SK-N-SH treated with all-trans-retinoic acid at 6 μM for 48 hours (cell line): ENCODE measurements around the gene PARP2.
"Not testable (repeated sequence)": the region's sequence is repeated elsewhere in the genome, so short reads cannot be mapped to it uniquely, and the experiment has no call there.

Source experiments
- ATAC-seq: fragments of 200-7000 bp; cut with Tn5 transposase; 3 replicates; pipeline ENCODE4 v1.9.1; 2020; ENCODE audit warnings: mild to moderate bottlenecking, moderate library complexity
- BACH2 ChIP-seq: fragments of 250-450 bp; sonication (Bioruptor Pico); IDR thresholded peaks from 2 replicates; pipeline ENCODE4 v1.9.0; 2021; ENCODE audit warnings: mild to moderate bottlenecking, borderline replicate concordance
- CREB5 ChIP-seq: fragments of 250-450 bp; sonication (Bioruptor Pico); IDR thresholded peaks from 2 replicates; pipeline ENCODE4 v1.5.1; 2020; ENCODE audit warnings: low read depth, mild to moderate bottlenecking, moderate library complexity
- CSDC2 ChIP-seq: fragments of 250-450 bp; sonication (Bioruptor Pico); IDR thresholded peaks from 2 replicates; pipeline ENCODE4 v1.5.0; 2020; ENCODE audit warnings: mild to moderate bottlenecking, moderate library complexity
- ESRRG ChIP-seq: fragments of 250-450 bp; sonication (Bioruptor Pico); IDR thresholded peaks from 2 replicates; pipeline ENCODE4 v1.6.1; 2021; ENCODE audit warnings: mild to moderate bottlenecking
- GLIS3 ChIP-seq: fragments of 250-450 bp; sonication (Bioruptor Pico); IDR thresholded peaks from 2 replicates; pipeline ENCODE4 v1.5.0; 2020; ENCODE audit warnings: mild to moderate bottlenecking, moderate library complexity
- ISL1 ChIP-seq: fragments of 250-450 bp; sonication (Bioruptor Pico); IDR thresholded peaks from 2 replicates; pipeline ENCODE4 v2.1.2; 2022; ENCODE audit warnings: mild to moderate bottlenecking, moderate library complexity
- OSR1 ChIP-seq: fragments of 250-450 bp; sonication (Bioruptor Pico); IDR thresholded peaks from 2 replicates; pipeline ENCODE4 v1.8.0; 2022; ENCODE audit warnings: moderate library complexity, mild to moderate bottlenecking, inconsistent platforms
- PATZ1 ChIP-seq: fragments of 250-450 bp; sonication (Bioruptor Pico); IDR thresholded peaks from 2 replicates; pipeline ENCODE4 v1.8.0; 2020; ENCODE audit warnings: mild to moderate bottlenecking, moderate library complexity, borderline replicate concordance
- POU6F1 ChIP-seq: fragments of 250-450 bp; sonication (Bioruptor Pico); IDR thresholded peaks from 2 replicates; pipeline ENCODE4 v1.8.0; 2021; ENCODE audit warnings: low read depth, mild to moderate bottlenecking, moderate library complexity, borderline replicate concordance
- PPARA ChIP-seq: fragments of 250-450 bp; sonication (Bioruptor Pico); IDR thresholded peaks from 2 replicates; pipeline ENCODE4 v1.5.0; 2020; ENCODE audit warnings: mild to moderate bottlenecking, borderline replicate concordance
- RARB ChIP-seq: fragments of 250-450 bp; sonication (Bioruptor Pico); IDR thresholded peaks from 2 replicates; pipeline ENCODE4 v1.8.0; 2021; ENCODE audit warnings: mild to moderate bottlenecking, moderate library complexity
- SNAI2 ChIP-seq: fragments of 250-450 bp; sonication (Bioruptor Pico); IDR thresholded peaks from 2 replicates; pipeline ENCODE4 v1.5.0; 2020; ENCODE audit warnings: mild to moderate bottlenecking, moderate library complexity
- TOX ChIP-seq: fragments of 250-450 bp; sonication (Bioruptor Pico); IDR thresholded peaks from 2 replicates; pipeline ENCODE4 v1.8.0; 2021; ENCODE audit warnings: mild to moderate bottlenecking, moderate library complexity, borderline replicate concordance
- TSHZ2 ChIP-seq: fragments of 250-450 bp; sonication (Bioruptor Pico); IDR thresholded peaks from 2 replicates; pipeline ENCODE4 v1.5.0; 2020; ENCODE audit warnings: mild to moderate bottlenecking, moderate library complexity
- ZC3H10 ChIP-seq: fragments of 250-450 bp; sonication (Bioruptor Pico); IDR thresholded peaks from 2 replicates; pipeline ENCODE4 v1.5.1; 2021; ENCODE audit warnings: mild to moderate bottlenecking, moderate library complexity
- ZFP3 ChIP-seq: fragments of 250-450 bp; sonication (Bioruptor Pico); IDR thresholded peaks from 2 replicates; pipeline ENCODE4 v1.5.0; 2020; ENCODE audit warnings: mild to moderate bottlenecking, moderate library complexity
- ZFP30 ChIP-seq: fragments of 450-650 bp; formaldehyde crosslinking; IDR thresholded peaks from 2 replicates; pipeline ENCODE4 v1.5.0; 2022; ENCODE audit warnings: mild to moderate bottlenecking, moderate library complexity
- ZNF565 ChIP-seq: fragments of 450-650 bp; formaldehyde crosslinking; conservative IDR thresholded peaks from 2 replicates; pipeline ENCODE4 v1.5.0; 2020; ENCODE audit warnings: low read depth, mild to moderate bottlenecking, moderate library complexity
- ZNF70 ChIP-seq: fragments of 450-650 bp; formaldehyde crosslinking; IDR thresholded peaks from 2 replicates; pipeline ENCODE4 v1.5.0; 2020; ENCODE audit warnings: mild to moderate bottlenecking, moderate library complexity
- ZNF8 ChIP-seq: fragments of 450-650 bp; formaldehyde crosslinking; IDR thresholded peaks from 2 replicates; pipeline ENCODE4 v1.5.0; 2020; ENCODE audit warnings: mild to moderate bottlenecking, moderate library complexity

The PARP2 gene

GRCh38 chr14:20356422-20356821, 13.0 kb downstream of the PARP2 start:
- no peak for ATAC-seq
- TF ChIP-seq ZNF565 (no peak), ZNF70 (CRISPR knock-in tag) (no peak), OSR1 (CRISPR knock-in tag) (no peak), CSDC2 (CRISPR knock-in tag) (no peak)

- ATAC-seq, result not testable (repeated sequence)
These were observed 15.0 kb downstream of the PARP2 start for GRCh38 chr14:20358474-20358873.

- TF ChIP-seq TOX (CRISPR knock-in tag) (no peak), ISL1 (no peak), PPARA (CRISPR knock-in tag) (no peak), ZFP30 (CRISPR knock-in tag) (no peak), ZC3H10 (CRISPR knock-in tag) (no peak), GLIS3 (no peak), ZFP3 (CRISPR knock-in tag) (no peak), TSHZ2 (CRISPR knock-in tag) (no peak), SNAI2 (no peak)
- no peak for ATAC-seq
These were observed 22.5 kb downstream of the PARP2 start for GRCh38 chr14:20365928-20366327.

GRCh38 chr14:20372796-20373195, 29.4 kb downstream of the PARP2 start:
- TF ChIP-seq RARB (CRISPR knock-in tag), result no peak
- no peak for TF ChIP-seq ZNF8 (CRISPR knock-in tag)
- TF ChIP-seq ESRRG (CRISPR knock-in tag), result no peak
- TF ChIP-seq TOX (CRISPR knock-in tag), result no peak
- TF ChIP-seq ZNF565, result no peak
- no peak for TF ChIP-seq ZC3H10 (CRISPR knock-in tag)
- TF ChIP-seq ZFP3 (CRISPR knock-in tag), result no peak
- no peak for TF ChIP-seq ZNF70 (CRISPR knock-in tag)
- TF ChIP-seq GLIS3, result no peak
- TF ChIP-seq POU6F1, result no peak
- no peak for TF ChIP-seq SNAI2
- TF ChIP-seq ISL1, result no peak
- no peak for TF ChIP-seq BACH2 (CRISPR knock-in tag)
- TF ChIP-seq CREB5 (CRISPR knock-in tag), result no peak
- TF ChIP-seq CSDC2 (CRISPR knock-in tag), result no peak
- TF ChIP-seq ZFP30 (CRISPR knock-in tag), result no peak
- no peak for ATAC-seq

GRCh38 chr14:20375471-20375870, 32.0 kb downstream of the PARP2 start:
- TF ChIP-seq TSHZ2 (CRISPR knock-in tag) (no peak), ZC3H10 (CRISPR knock-in tag) (no peak), ZFP30 (CRISPR knock-in tag) (no peak), ZNF8 (CRISPR knock-in tag) (no peak), PATZ1 (CRISPR knock-in tag) (no peak), ZFP3 (CRISPR knock-in tag) (no peak), SNAI2 (no peak)
- no peak for ATAC-seq
